Right kidney (tissue), 1 donor: ENCODE measurements around the gene INHBC.
"Not testable (repeated sequence)": the region's sequence is repeated elsewhere in the genome, so short reads cannot be mapped to it uniquely, and the experiment has no call there.

ENCODE experiments used
- DNase-seq: peaks from one replicate; pipeline ENCODE4 v3.0.0-alpha.2; 2016

Gene INHBC

GRCh38 chr12:57487055-57487596 lies 52.5 kb downstream of the INHBC start:
- DNase-seq = no peak

- DNase-seq = peak; percentile 67
These were observed 53.2 kb downstream of the INHBC start, which contains the start of gene MARS1 for GRCh38 chr12:57487597-57488401. Gene MARS1, plus strand, starts transcription at chr12:57488068. Its CDS starts 23 bp downstream, at chr12:57488091.

- no peak for DNase-seq
These were observed 54.0 kb downstream of the INHBC start for GRCh38 chr12:57488402-57489156.

- no peak for DNase-seq
These were observed 54.6 kb downstream of the INHBC start for GRCh38 chr12:57489157-57489641.

DNA sequence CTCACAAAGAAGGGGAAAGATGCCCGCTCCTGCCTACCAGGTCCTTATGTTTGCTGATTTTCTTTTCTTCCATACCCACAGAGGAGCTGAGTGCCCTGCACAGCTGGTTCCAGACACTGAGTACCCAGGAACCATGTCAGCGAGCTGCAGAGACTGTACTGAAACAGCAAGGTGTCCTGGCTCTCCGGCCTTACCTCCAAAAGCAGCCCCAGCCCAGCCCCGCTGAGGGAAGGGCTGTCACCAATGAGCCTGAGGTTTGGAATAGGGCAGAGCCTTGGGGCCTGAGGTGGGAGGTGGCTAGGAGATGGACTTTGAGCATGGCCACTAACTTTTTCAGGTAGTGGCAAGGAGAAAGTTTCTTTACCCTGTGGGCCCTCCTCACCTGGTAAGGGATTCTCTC lies 55.5 kb downstream of the INHBC start:
- no peak for DNase-seq

GRCh38 chr12:57491393-57492280 lies 57.1 kb downstream of the INHBC start:
- DNase-seq = no peak

DNA sequence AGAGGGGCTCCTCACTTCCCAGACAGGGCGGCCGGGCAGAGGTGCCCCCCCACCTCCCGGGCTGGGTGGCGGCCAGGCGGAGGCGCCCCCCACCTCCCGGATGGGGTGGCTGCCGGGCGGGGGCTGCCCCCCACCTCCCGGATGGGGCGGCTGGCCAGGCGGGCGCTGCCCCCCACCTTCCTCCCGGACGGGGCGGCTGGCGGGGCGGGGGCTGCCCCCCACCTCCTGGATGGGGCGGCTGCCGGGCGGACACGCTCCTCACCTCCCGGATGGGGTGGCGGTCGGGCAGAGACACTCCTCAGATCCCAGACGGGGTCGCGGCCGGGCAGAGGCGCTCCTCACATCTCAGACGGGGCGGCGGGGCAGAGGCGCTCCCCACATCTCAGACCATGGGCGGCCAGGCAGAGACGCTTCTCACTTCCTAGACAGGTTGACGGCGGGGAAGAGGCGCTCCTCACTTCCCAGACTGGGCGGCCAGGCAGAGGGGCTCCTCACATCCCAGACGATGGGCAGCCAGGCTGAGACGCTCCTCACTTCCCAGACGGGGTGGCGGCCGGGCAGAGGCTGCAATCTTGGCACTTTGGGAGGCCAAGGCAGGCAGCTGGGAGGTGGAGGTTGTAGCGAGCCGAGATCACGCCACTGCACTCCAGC lies 60.6 kb downstream of the INHBC start:
- DNase-seq = not testable (repeated sequence)

- DNase-seq = no peak
These were observed 62.2 kb downstream of the INHBC start for GRCh38 chr12:57496822-57497221.

DNA sequence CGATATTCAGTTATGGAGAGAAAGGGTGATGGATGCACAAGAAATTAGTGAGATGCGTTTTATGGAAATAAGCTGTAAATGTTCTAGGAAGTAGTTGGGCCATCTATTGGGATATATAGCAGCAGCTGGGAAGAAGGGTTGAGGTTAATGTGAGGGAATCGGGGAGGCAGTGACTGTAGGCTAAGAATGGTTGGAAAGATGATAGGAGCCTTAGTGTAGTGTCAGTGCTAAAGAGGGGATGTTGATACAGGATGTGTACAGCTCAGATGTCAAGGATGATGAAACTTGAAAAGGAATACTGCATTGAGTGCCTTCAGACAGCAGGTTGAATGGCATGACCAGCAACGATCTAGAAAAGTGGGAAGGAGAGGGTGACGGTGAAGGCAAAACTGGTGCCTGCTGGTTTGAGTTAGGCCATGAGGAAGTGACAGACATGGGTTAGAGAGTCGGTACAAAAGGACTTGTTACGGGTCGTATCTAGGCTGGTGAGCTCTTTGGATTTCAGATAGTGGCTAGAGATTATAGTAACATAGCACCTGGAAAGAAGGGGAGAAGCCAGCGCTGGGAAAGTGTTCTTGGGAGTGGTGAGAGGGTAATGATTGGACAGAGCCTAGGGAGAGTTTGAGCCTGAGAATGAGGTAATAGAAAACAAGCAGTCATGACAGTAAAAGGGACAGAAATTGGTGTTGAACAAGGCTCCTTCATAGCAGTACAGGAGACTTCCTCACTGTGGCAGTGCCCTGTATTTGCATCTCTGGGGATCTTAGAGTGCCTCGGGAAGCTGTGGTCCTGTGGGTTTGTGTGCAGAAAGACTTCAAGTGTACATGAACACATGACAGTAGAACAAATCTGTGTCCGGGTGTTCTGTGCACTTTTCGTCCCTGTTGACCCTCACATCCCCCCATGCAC lies 62.9 kb downstream of the INHBC start:
- no peak for DNase-seq

DNA sequence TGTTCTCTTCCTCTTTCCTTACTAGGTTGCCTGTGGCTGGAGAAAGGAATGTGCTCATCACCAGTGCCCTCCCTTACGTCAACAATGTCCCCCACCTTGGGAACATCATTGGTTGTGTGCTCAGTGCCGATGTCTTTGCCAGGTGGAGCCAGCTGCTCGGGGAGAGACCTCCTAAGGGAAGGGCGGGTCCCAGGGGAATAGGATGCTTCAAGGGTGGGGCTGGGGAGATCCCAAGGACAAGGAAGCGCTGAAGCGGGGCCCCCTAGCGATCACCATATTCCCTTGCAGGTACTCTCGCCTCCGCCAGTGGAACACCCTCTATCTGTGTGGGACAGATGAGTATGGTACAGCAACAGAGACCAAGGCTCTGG lies 63.5 kb downstream of the INHBC start:
- no peak for DNase-seq

- no peak for DNase-seq
These were observed 64.0 kb downstream of the INHBC start for GRCh38 chr12:57498571-57498970.

DNA sequence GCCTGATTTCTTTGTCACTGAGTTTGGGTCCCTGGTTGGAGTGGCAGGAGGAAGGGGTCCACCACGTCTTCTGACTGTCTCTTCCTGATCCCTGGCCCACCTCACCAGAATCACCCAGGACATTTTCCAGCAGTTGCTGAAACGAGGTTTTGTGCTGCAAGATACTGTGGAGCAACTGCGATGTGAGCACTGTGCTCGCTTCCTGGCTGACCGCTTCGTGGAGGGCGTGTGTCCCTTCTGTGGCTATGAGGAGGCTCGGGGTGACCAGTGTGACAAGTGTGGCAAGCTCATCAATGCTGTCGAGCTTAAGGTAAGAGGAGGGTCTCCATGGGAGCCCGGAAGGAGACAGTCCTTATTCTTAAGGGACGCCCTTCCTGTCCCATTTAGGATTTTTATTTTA lies 65.6 kb downstream of the INHBC start:
- DNase-seq = no peak
